ENCODE data around the gene ATP9A. TPM values are rescaled to one million over a fixed set of nuclear protein-coding genes. Genes with fewer than 3 reads are reported as not detected.

ATP9A gene
- total and polyA plus RNA-seq, 10 of the 15 experiments (the other 5 are each of a cell fraction or from before 2014, with no cell fraction given): 0.03 to 0.81 (median 0.14) TPM

- POLR2A ChIA-PET: no interaction called here
- intact Hi-C loops (cut with micrococcal nuclease; ENCODE audit: unreplicated experiment) (no loop called here), in situ Hi-C loops (cut with MboI) (no loop called here)
- Histone ChIP-seq H3K4me1 (ENCODE audit: control insufficient read depth, insufficient read depth, low read length) (no peaks in the 10 kb centered on the region), H3K27me3 (replicated peaks in 1 of 2; ENCODE audit: control insufficient read depth in 2 of 2, insufficient read depth in 2 of 2, low read length in 1 of 2) (no peaks in the 10 kb centered on the region), H3K4me2 (ENCODE audit: control insufficient read depth, insufficient read depth) (no peak overlapping the region), H3K9ac (ENCODE audit: control insufficient read depth, insufficient read depth, low read length) (no peak overlapping the region), H4K20me1 (ENCODE audit: control insufficient read depth, insufficient read depth) (no peaks in the 10 kb centered on the region), H3K4me3 (no peak overlapping the region), H3K9me3 (replicated peaks; ENCODE audit: control insufficient read depth, insufficient read depth, low read length) (no peaks in the 10 kb centered on the region), H3K27ac (ENCODE audit: control insufficient read depth, insufficient read depth) (no peak overlapping the region), H2AFZ (ENCODE audit: control insufficient read depth, low read depth, low read length) (no peak overlapping the region), H3K79me2 (ENCODE audit: control insufficient read depth, insufficient read depth, low read length) (no peaks in the 10 kb centered on the region), H3K36me3 (ENCODE audit: control insufficient read depth in 2 of 2, insufficient read depth in 2 of 2, low read length in 1 of 2) (no peaks in the 10 kb centered on the region)
- CTCF ChIA-PET: no interaction called here
- RAD21 ChIA-PET (ENCODE audit: unreplicated experiment): no interaction called here
- SMC1A ChIA-PET (ENCODE audit: uncharacterized antibody, unreplicated experiment): no interaction called here
- 34% methylated on average over 4 of the region's 4 CpGs for WGBS (ENCODE audit: insufficient coverage, insufficient replicate concordance, low lambda C conversion rate, missing lambda C conversion rate)
- ATAC-seq: no peak
- FAIRE-seq: no peak
- no peak for DNase-seq (ENCODE audit: low read depth, low spot score)
- BruUV-seq (replicated peaks): no TSS peak
- no peak for TF ChIP-seq KAT2A (conservative IDR thresholded peaks at IDR 0.05; ENCODE audit: control insufficient read depth, low read depth, low read length)
- no peak for TF ChIP-seq CREM (IDR thresholded peaks at IDR 0.05; ENCODE audit: low read depth)
- TF ChIP-seq ZNF217 (IDR thresholded peaks at IDR 0.05): no peak
- no peak for TF ChIP-seq YY1 (IDR thresholded peaks at IDR 0.05; ENCODE audit: low read depth, low read length)
- TF ChIP-seq JUND (IDR thresholded peaks at IDR 0.05; ENCODE audit: low read depth, low read length): no peak
- no peak for TF ChIP-seq EZH2 (IDR thresholded peaks at IDR 0.05; ENCODE audit: borderline replicate concordance, control insufficient read depth, low read depth, low read length)
- no peak for TF ChIP-seq MEF2B (IDR thresholded peaks at IDR 0.05; ENCODE audit: partially characterized antibody, poor library complexity, severe bottlenecking)
Measured at GRCh38 chr20:51739722-51740249, 28.4 kb downstream of the ATP9A start.

- SMC1A ChIA-PET (ENCODE audit: uncharacterized antibody, unreplicated experiment): no interaction called here
- H2AFZ ChIP-seq (ENCODE audit: control insufficient read depth, low read depth, low read length): no peak overlapping the region
- no peak overlapping the region for H3K9ac ChIP-seq (ENCODE audit: control insufficient read depth, insufficient read depth, low read length)
- intact Hi-C loops (cut with micrococcal nuclease; ENCODE audit: unreplicated experiment) (no loop called here), in situ Hi-C loops (cut with MboI) (no loop called here)
- no peaks in the 10 kb centered on the region for H3K27me3 ChIP-seq (replicated peaks in 1 of 2; ENCODE audit: control insufficient read depth in 2 of 2, insufficient read depth in 2 of 2, low read length in 1 of 2)
- no peaks in the 10 kb centered on the region for H3K36me3 ChIP-seq (ENCODE audit: control insufficient read depth in 2 of 2, insufficient read depth in 2 of 2, low read length in 1 of 2)
- FAIRE-seq: no peak
- H3K4me1 ChIP-seq (ENCODE audit: control insufficient read depth, insufficient read depth, low read length): no peaks in the 10 kb centered on the region
- CTCF ChIA-PET: no interaction called here
- no peak for DNase-seq (ENCODE audit: low read depth, low spot score)
- H3K4me2 ChIP-seq (ENCODE audit: control insufficient read depth, insufficient read depth): no peak overlapping the region
- H3K27ac ChIP-seq (ENCODE audit: control insufficient read depth, insufficient read depth): no peak overlapping the region
- H4K20me1 ChIP-seq (ENCODE audit: control insufficient read depth, insufficient read depth): no peaks in the 10 kb centered on the region
- ATAC-seq: no peak
- BruUV-seq (replicated peaks): no TSS peak
- WGBS (ENCODE audit: insufficient coverage, insufficient replicate concordance, low lambda C conversion rate, missing lambda C conversion rate): 27% methylated on average over 10 of the region's 12 CpGs
- no peaks in the 10 kb centered on the region for H3K9me3 ChIP-seq (replicated peaks; ENCODE audit: control insufficient read depth, insufficient read depth, low read length)
- RAD21 ChIA-PET (ENCODE audit: unreplicated experiment): no interaction called here
- POLR2A ChIA-PET: no interaction called here
- H3K79me2 ChIP-seq (ENCODE audit: control insufficient read depth, insufficient read depth, low read length): no peaks in the 10 kb centered on the region
- no peak overlapping the region for H3K4me3 ChIP-seq
- no peak for TF ChIP-seq E2F4 (IDR thresholded peaks at IDR 0.05; ENCODE audit: low read depth, low read length)
- no peak for TF ChIP-seq SREBF2 (IDR thresholded peaks at IDR 0.05; ENCODE audit: low read length)
- no peak for TF ChIP-seq CHD1 (IDR thresholded peaks at IDR 0.05; ENCODE audit: low read depth, low read length)
- TF ChIP-seq CBX3 (IDR thresholded peaks at IDR 0.05; ENCODE audit: borderline replicate concordance, low read depth): no peak
- no peak for TF ChIP-seq TCF3 (IDR thresholded peaks at IDR 0.05; ENCODE audit: borderline replicate concordance, insufficient read depth, low read depth, low read length)
- no peak for TF ChIP-seq JUNB (IDR thresholded peaks at IDR 0.05)
- TF ChIP-seq CHD2 (IDR thresholded peaks at IDR 0.05; ENCODE audit: borderline replicate concordance, low read depth, low read length): no peak
- TF ChIP-seq CEBPB (IDR thresholded peaks at IDR 0.05; ENCODE audit: borderline replicate concordance in 1 of 2, low read depth in 2 of 2, low read length in 2 of 2): no peak
- TF ChIP-seq GATAD2B (conservative IDR thresholded peaks at IDR 0.05; ENCODE audit: low read depth): no peak
- no peak for TF ChIP-seq FOS (IDR thresholded peaks at IDR 0.05; ENCODE audit: borderline replicate concordance, extremely low read depth, insufficient read length)
- no peak for TF ChIP-seq RBBP5 (conservative IDR thresholded peaks at IDR 0.05)
Measured at GRCh38 chr20:51738877-51739447, 29.2 kb downstream of the ATP9A start.

All from GM12878 (cell line).